OCI-LY3 (cell line): Measurements from ENCODE around the gene FBXO17.

ENCODE experiments used
- H2AFZ ChIP-seq: fragments of 200-600, 300-600 bp; shearing (Covaris generic); 2 replicates; pipeline ENCODE4 v1.6.0; 2014; ENCODE audit warnings: antibody characterized with exemption, low read depth, low read length
- H3K27ac ChIP-seq: fragments of 200-600, 300-600 bp; sonication (generic); 2 replicates; pipeline ENCODE4 v1.5.1; 2014; ENCODE audit warnings: mild to moderate bottlenecking, low read length, moderate library complexity, mixed read lengths
- H3K27me3 ChIP-seq: fragments of 200-600, 300-600 bp; sonication (generic); 2 replicates; pipeline ENCODE4 v1.6.1; 2014; ENCODE audit warnings: low read depth, low read length, mixed read lengths
- H3K36me3 ChIP-seq: fragments of 200-600, 300-600 bp; sonication (generic); replicated peaks from 2 replicates; pipeline ENCODE3; 2014; ENCODE audit warnings: low read depth, low read length, mixed read lengths
- H3K4me1 ChIP-seq: fragments of 300-600, 200-600 bp; sonication (generic); 2 replicates; pipeline ENCODE4 v1.6.1; 2014; ENCODE audit warnings: low read length, mixed read lengths
- H3K4me2 ChIP-seq: fragments of 200-600, 300-600 bp; sonication (generic); 2 replicates; pipeline ENCODE4 v1.6.1; 2014; ENCODE audit warnings: low read length, mixed read lengths
- H3K4me3 ChIP-seq: fragments of 300-600, 200-600 bp; sonication (generic); 2 replicates; pipeline ENCODE4 v1.5.1; 2014; ENCODE audit warnings: antibody characterized with exemption, mild to moderate bottlenecking, low read length, moderate library complexity
- H3K79me2 ChIP-seq: fragments of 300-600, 200-600 bp; shearing (Covaris generic); 2 replicates; pipeline ENCODE4 v1.6.1; 2014; ENCODE audit warnings: mild to moderate bottlenecking, low read length, mixed read lengths
- H3K9ac ChIP-seq: fragments of 300-600, 200-600 bp; shearing (Covaris generic); 2 replicates; pipeline ENCODE4 v1.6.0; 2014; ENCODE audit warnings: mild to moderate bottlenecking, low read length, moderate library complexity
- H3K9me3 ChIP-seq: fragments of 200-600, 300-600 bp; shearing (Covaris generic); 2 replicates; pipeline ENCODE4 v1.6.1; 2014; ENCODE audit warnings: low read length, mixed read lengths; ENCODE audit not compliant: insufficient read depth
- H4K20me1 ChIP-seq: fragments of 200-600, 300-600 bp; sonication (generic); 2 replicates; pipeline ENCODE4 v1.6.1; 2016; ENCODE audit warnings: low read length, mixed read lengths; ENCODE audit not compliant: insufficient read depth
- EZH2phosphoT487 ChIP-seq: fragments of 200-600 bp; shearing (Covaris generic); IDR thresholded peaks from 2 replicates; pipeline ENCODE4 v1.6.1; 2018; ENCODE audit warnings: antibody characterized with exemption, mixed run types, low read depth
- TF ChIP-seq, protein P1 (sequence below): fragments of 200-600, 300-600 bp; sonication (generic); IDR thresholded peaks from 2 replicates; pipeline ENCODE4 v1.5.1; 2014; ENCODE audit warnings: antibody characterized with exemption, low read length, low read depth

Gene FBXO17

DNA sequence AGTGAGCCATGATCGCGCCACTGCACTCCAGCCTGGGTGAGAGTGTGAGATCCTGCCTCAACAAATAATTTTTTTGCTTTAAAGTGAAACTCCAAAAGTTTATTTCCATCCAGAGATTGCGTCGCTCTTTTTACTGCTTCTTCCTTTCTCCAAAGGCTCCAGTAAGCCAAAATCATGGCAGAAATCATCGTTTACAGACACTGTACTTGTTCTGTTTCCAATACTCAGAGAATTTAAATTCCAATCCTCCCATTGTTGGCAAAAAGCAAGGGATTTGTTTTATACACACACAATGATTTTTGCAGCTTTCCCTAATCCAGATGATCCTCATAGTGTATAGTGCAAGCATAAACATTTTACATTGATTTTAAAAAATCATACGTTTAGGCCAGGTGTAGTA, 41.5 kb upstream of the FBXO17 start:
- TF ChIP-seq, protein P1, sequence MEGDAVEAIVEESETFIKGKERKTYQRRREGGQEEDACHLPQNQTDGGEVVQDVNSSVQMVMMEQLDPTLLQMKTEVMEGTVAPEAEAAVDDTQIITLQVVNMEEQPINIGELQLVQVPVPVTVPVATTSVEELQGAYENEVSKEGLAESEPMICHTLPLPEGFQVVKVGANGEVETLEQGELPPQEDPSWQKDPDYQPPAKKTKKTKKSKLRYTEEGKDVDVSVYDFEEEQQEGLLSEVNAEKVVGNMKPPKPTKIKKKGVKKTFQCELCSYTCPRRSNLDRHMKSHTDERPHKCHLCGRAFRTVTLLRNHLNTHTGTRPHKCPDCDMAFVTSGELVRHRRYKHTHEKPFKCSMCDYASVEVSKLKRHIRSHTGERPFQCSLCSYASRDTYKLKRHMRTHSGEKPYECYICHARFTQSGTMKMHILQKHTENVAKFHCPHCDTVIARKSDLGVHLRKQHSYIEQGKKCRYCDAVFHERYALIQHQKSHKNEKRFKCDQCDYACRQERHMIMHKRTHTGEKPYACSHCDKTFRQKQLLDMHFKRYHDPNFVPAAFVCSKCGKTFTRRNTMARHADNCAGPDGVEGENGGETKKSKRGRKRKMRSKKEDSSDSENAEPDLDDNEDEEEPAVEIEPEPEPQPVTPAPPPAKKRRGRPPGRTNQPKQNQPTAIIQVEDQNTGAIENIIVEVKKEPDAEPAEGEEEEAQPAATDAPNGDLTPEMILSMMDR: no peak
- TF ChIP-seq EZH2phosphoT487: no peak

DNA sequence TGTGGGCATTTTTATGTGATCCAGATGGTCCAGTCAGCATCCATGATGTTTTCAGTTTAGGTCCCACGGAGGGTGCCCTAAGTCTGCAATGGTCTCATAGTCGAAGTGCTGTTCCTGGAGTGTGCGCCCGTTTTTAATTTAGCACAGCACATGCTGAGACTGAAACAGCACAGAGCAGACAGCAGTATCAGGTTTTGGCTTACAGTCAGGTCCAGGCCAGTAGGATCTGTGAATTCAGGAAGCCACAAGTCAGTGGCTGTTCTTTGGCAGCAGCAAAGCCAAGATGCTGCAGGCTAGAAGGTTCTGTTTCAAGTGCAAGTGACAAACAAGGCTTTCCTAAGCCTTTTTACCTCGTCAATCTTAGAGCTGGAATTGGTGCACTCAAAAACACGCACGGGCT, 38.5 kb upstream of the FBXO17 start:
- Histone ChIP-seq H3K9me3 (no peaks in the 10 kb centered on the region), H3K4me1 (0 out of 2 replicates have a peak, but pooled peaks cover 3% of the 10 kb centered on the region), H3K4me3 (no peak overlapping the region), H3K4me2 (no peak overlapping the region), H3K27me3 (no peaks in the 10 kb centered on the region), H4K20me1 (no peaks in the 10 kb centered on the region), H3K27ac (no peak overlapping the region), H3K79me2 (no peaks in the 10 kb centered on the region), H2AFZ (no peak overlapping the region), H3K9ac (no peak overlapping the region), H3K36me3 (peaks cover 7% of the 10 kb centered on the region)
- TF ChIP-seq EZH2phosphoT487: no peak
- TF ChIP-seq, protein P1: no peak

More for the DNA sequence above, 41.5 kb upstream of the FBXO17 start:
- peaks cover 2% of the 10 kb centered on the region; the same call in 1 of the 2 replicates for H3K9me3 ChIP-seq
- H3K27me3 ChIP-seq: no peaks in the 10 kb centered on the region
- no peaks in the 10 kb centered on the region for H4K20me1 ChIP-seq
- no peak overlapping the region for H3K27ac ChIP-seq
- H3K36me3 ChIP-seq: peaks cover 16% of the 10 kb centered on the region
- H3K4me3 ChIP-seq: no peak overlapping the region
- H3K4me1 ChIP-seq: peaks cover 24% of the 10 kb centered on the region
- H3K9ac ChIP-seq: no peak overlapping the region
- no peak overlapping the region for H2AFZ ChIP-seq
- H3K79me2 ChIP-seq: no peaks in the 10 kb centered on the region
- H3K4me2 ChIP-seq: no peak overlapping the region

DNA sequence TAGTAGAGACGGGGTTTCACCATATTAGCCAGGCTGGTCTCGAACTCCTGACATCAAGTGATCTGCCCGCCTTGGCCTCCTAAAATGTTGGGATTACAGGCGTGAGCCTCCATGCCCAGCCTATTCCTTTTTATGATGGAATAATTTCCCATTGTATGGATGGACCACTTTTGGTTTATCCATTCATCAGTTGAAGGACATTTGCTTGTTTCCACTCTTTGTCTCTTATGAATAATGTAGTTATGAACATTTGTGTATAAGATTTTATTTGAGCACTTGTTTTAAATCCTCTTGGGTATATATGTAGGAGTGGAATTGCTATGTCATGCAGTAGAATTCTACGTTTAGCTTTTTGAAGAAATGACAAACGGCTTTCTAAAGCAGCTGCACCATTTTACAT, 33.5 kb upstream of the FBXO17 start:
- Histone ChIP-seq H2AFZ (no peak overlapping the region), H3K9me3 (no peaks in the 10 kb centered on the region), H3K4me2 (no peak overlapping the region), H4K20me1 (no peaks in the 10 kb centered on the region), H3K27me3 (no peaks in the 10 kb centered on the region), H3K27ac (no peak overlapping the region), H3K4me1 (peaks cover 17% of the 10 kb centered on the region), H3K36me3 (peaks cover 4% of the 10 kb centered on the region), H3K9ac (no peak overlapping the region), H3K4me3 (no peak overlapping the region), H3K79me2 (no peaks in the 10 kb centered on the region)
- no peak for TF ChIP-seq EZH2phosphoT487
- TF ChIP-seq, protein P1: no peak

DNA sequence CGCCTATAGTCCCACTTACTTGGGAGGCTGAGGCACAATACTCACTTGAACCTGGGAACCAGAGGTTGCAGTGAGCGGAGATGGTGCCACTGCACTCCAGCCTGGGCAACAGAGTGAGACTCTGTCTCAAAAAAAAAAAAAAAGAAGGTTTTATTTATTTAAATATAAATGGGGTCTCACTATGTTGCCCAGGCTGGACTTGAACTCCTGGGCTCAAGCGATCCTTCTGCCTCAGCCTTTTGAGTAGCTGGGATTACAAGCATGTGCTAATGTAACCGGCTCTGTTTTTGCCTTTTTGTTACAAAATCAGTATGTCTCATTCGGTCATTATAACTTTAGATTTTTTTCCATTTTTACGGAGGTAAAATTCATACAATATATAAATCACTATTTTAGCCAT, 32.6 kb upstream of the FBXO17 start:
- H3K27me3 ChIP-seq: no peaks in the 10 kb centered on the region
- peaks cover 17% of the 10 kb centered on the region for H3K4me1 ChIP-seq
- H3K4me2 ChIP-seq: no peak overlapping the region

More for the DNA sequence above, 32.6 kb upstream of the FBXO17 start:
- H3K79me2 ChIP-seq: no peaks in the 10 kb centered on the region
- H3K4me3 ChIP-seq: no peak overlapping the region
- no peaks in the 10 kb centered on the region for H4K20me1 ChIP-seq
- TF ChIP-seq, protein P1: no peak
- TF ChIP-seq EZH2phosphoT487: no peak
- no peak overlapping the region for H3K9ac ChIP-seq
- no peaks in the 10 kb centered on the region for H3K9me3 ChIP-seq
- no peak overlapping the region for H3K27ac ChIP-seq
- H2AFZ ChIP-seq: no peak overlapping the region
- peaks cover 3% of the 10 kb centered on the region for H3K36me3 ChIP-seq
